Measurements from ENCODE around the gene TPBG.

The TPBG gene

DNA sequence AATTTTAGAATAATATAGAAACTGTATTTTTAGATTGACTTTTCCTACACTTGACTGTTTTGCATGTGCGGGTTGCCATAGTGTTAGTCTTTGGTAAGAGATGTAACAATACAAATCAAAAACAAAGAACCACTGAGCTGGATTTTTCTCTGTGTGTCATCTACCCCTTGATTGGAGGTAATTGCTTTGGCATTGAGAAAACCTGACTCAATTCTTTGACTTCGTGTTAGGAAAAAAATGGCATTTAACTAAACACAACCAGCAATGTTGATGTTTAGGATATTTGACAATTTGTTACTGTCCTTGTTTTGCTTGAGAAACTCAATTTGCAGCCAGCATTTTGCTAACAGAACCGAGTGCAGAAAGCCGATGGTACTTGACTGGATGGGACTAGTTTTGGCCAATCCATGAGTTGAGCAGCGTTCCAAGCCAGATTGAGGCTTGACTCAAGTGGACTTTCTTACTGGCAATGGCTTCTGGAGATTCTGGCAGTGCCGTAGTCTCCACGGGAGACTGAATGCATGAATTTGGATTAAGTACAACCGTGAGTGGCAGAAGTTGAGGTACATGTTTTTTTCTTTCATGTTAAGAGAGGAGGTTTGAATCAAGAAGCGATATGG lies 17.1 kb downstream of the TPBG start:
- TF ChIP-seq NFIC (IDR thresholded peaks at IDR 0.05): no peak
- no peak for TF ChIP-seq FOXM1 (IDR thresholded peaks at IDR 0.05; ENCODE audit: borderline replicate concordance, low read depth)
- no peak for TF ChIP-seq TAF1 (IDR thresholded peaks at IDR 0.05; ENCODE audit: low read depth)
- no peak for TF ChIP-seq USF1 (IDR thresholded peaks at IDR 0.05)
- TF ChIP-seq EGR1 (IDR thresholded peaks at IDR 0.05): no peak

DNA sequence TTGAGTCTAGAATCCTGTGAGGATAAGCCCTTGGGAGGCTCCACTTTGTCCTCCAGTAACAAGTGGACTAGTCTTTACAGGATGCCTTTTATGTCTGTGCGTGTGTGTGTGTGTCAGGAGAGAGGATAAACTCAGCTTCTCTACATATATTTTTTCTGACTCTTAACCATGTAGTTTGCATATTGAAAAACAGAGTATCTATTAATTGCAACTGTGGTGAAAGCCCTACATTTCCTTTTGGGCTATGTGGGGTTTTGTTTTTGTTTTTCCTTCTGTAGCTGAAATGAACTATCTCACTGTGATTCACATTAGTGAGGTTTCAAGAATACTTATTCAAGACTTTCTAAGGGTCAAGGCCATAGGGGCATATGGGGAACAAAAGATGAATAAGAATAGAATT lies 17.7 kb downstream of the TPBG start:
- TF ChIP-seq TEAD4 (IDR thresholded peaks at IDR 0.05) (no peak), CREB1 (IDR thresholded peaks at IDR 0.05; ENCODE audit: low read depth) (no peak)

DNA sequence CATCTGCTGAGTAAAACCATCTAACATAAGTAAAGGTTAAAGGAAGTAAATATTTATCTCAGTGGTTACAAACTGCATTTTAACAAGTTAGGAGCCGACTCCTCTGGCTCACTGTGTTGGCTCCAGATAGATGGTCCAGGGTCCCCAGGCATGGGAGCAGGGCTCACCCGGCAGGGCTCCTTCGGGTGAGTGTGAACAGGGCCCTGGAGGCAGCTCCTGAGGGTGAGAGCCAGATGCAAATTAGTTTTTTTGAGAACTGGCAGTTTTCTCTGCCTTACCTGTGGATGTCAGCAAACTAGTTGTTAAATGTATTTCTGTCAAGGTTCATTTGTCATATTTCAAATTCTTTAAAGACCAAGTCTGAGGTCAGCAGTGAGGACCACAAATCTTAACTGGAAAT lies 21.5 kb downstream of the TPBG start:
- TF ChIP-seq TCF12 (IDR thresholded peaks at IDR 0.05; ENCODE audit: low read depth) (no peak), TAF1 (IDR thresholded peaks at IDR 0.05; ENCODE audit: low read depth) (no peak), EP300 (IDR thresholded peaks at IDR 0.05; ENCODE audit: borderline replicate concordance) (no peak), ZBTB7A (IDR thresholded peaks at IDR 0.05; ENCODE audit: low read depth) (no peak), NFIC (IDR thresholded peaks at IDR 0.05) (no peak), MAX (IDR thresholded peaks at IDR 0.05) (no peak), RAD21 (IDR thresholded peaks at IDR 0.05; ENCODE audit: low read depth) (no peak), CEBPB (IDR thresholded peaks at IDR 0.05) (no peak), USF1 (IDR thresholded peaks at IDR 0.05) (no peak), YY1 (IDR thresholded peaks at IDR 0.05; ENCODE audit: low read depth) (no peak), FOXM1 (IDR thresholded peaks at IDR 0.05; ENCODE audit: borderline replicate concordance, low read depth) (no peak), EGR1 (IDR thresholded peaks at IDR 0.05) (no peak), CREB1 (IDR thresholded peaks at IDR 0.05; ENCODE audit: low read depth) (no peak), TEAD4 (IDR thresholded peaks at IDR 0.05) (no peak)
- TF ChIP-seq, protein P1, sequence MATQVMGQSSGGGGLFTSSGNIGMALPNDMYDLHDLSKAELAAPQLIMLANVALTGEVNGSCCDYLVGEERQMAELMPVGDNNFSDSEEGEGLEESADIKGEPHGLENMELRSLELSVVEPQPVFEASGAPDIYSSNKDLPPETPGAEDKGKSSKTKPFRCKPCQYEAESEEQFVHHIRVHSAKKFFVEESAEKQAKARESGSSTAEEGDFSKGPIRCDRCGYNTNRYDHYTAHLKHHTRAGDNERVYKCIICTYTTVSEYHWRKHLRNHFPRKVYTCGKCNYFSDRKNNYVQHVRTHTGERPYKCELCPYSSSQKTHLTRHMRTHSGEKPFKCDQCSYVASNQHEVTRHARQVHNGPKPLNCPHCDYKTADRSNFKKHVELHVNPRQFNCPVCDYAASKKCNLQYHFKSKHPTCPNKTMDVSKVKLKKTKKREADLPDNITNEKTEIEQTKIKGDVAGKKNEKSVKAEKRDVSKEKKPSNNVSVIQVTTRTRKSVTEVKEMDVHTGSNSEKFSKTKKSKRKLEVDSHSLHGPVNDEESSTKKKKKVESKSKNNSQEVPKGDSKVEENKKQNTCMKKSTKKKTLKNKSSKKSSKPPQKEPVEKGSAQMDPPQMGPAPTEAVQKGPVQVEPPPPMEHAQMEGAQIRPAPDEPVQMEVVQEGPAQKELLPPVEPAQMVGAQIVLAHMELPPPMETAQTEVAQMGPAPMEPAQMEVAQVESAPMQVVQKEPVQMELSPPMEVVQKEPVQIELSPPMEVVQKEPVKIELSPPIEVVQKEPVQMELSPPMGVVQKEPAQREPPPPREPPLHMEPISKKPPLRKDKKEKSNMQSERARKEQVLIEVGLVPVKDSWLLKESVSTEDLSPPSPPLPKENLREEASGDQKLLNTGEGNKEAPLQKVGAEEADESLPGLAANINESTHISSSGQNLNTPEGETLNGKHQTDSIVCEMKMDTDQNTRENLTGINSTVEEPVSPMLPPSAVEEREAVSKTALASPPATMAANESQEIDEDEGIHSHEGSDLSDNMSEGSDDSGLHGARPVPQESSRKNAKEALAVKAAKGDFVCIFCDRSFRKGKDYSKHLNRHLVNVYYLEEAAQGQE (IDR thresholded peaks at IDR 0.05; ENCODE audit: low read depth): no peak

GRCh38 chr6:82385546-82385945 lies 21.9 kb downstream of the TPBG start:
- TF ChIP-seq EGR1 (IDR thresholded peaks at IDR 0.05) (no peak), YY1 (IDR thresholded peaks at IDR 0.05; ENCODE audit: low read depth) (no peak), USF1 (IDR thresholded peaks at IDR 0.05) (no peak), TCF12 (IDR thresholded peaks at IDR 0.05; ENCODE audit: low read depth) (no peak), ZBTB7A (IDR thresholded peaks at IDR 0.05; ENCODE audit: low read depth) (no peak), NFIC (IDR thresholded peaks at IDR 0.05) (no peak), MAX (IDR thresholded peaks at IDR 0.05) (no peak), RAD21 (IDR thresholded peaks at IDR 0.05; ENCODE audit: low read depth) (no peak), FOXM1 (IDR thresholded peaks at IDR 0.05; ENCODE audit: borderline replicate concordance, low read depth) (no peak), CEBPB (IDR thresholded peaks at IDR 0.05) (no peak), TAF1 (IDR thresholded peaks at IDR 0.05; ENCODE audit: low read depth) (no peak), TEAD4 (IDR thresholded peaks at IDR 0.05) (no peak), EP300 (IDR thresholded peaks at IDR 0.05; ENCODE audit: borderline replicate concordance) (no peak), CREB1 (IDR thresholded peaks at IDR 0.05; ENCODE audit: low read depth) (no peak)
- TF ChIP-seq, protein P1 (IDR thresholded peaks at IDR 0.05; ENCODE audit: low read depth): no peak

GRCh38 chr6:82385961-82386360 lies 22.3 kb downstream of the TPBG start:
- TF ChIP-seq CEBPB (IDR thresholded peaks at IDR 0.05): no peak
- TF ChIP-seq MAX (IDR thresholded peaks at IDR 0.05): no peak
- TF ChIP-seq YY1 (IDR thresholded peaks at IDR 0.05; ENCODE audit: low read depth): 0 out of 2 replicates have a peak, but pooled peaks have one; percentile 25
- TF ChIP-seq TCF12 (IDR thresholded peaks at IDR 0.05; ENCODE audit: low read depth): no peak
- no peak for TF ChIP-seq TAF1 (IDR thresholded peaks at IDR 0.05; ENCODE audit: low read depth)
- peak; percentile 33; the same call in 1 of the 2 replicates for TF ChIP-seq TEAD4 (IDR thresholded peaks at IDR 0.05)
- TF ChIP-seq RAD21 (IDR thresholded peaks at IDR 0.05; ENCODE audit: low read depth): no peak
- TF ChIP-seq, protein P1 (IDR thresholded peaks at IDR 0.05; ENCODE audit: low read depth): no peak
- TF ChIP-seq FOXM1 (IDR thresholded peaks at IDR 0.05; ENCODE audit: borderline replicate concordance, low read depth): no peak
- peak; percentile 76 for TF ChIP-seq NFIC (IDR thresholded peaks at IDR 0.05)
- no peak for TF ChIP-seq EGR1 (IDR thresholded peaks at IDR 0.05)
- no peak for TF ChIP-seq USF1 (IDR thresholded peaks at IDR 0.05)
- no peak for TF ChIP-seq EP300 (IDR thresholded peaks at IDR 0.05; ENCODE audit: borderline replicate concordance)
- no peak for TF ChIP-seq CREB1 (IDR thresholded peaks at IDR 0.05; ENCODE audit: low read depth)
- TF ChIP-seq ZBTB7A (IDR thresholded peaks at IDR 0.05; ENCODE audit: low read depth): no peak
